Measurements from ENCODE around the gene EDC4. TPM values are rescaled to one million over a fixed set of nuclear protein-coding genes. Genes with fewer than 3 reads are reported as not detected.

EDC4 gene
- total RNA-seq, 1 experiment from 2014 or later = 106 TPM

DNA sequence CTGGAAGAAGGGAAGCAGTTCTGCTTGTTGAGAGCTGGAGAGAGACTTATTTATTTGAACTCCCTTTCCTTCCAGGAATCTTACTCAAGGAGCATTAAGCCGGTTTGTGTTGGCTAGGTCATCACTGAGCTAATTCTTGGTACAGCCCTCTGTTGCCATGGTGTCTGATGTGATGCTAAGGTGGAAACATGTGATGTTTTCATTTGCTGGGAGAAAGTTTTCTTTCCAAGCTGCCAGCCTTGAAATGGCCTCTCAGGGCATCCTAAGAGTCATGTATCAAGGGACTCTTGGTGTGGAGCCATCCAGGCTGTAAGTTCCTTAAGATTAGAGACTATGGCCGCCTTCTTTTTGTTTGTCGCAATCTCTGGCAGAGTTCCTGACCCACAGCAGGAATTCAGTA lies 24.4 kb downstream of the EDC4 start:
- Histone ChIP-seq H2AK5ac (ENCODE audit: insufficient read length, low read length) (no peak overlapping the region), H3K14ac (ENCODE audit: insufficient read depth, low read length) (no peak overlapping the region), H3K23ac (ENCODE audit: insufficient read length, low read depth, low read length) (no peak overlapping the region), H4K91ac (ENCODE audit: insufficient read length, low read depth, low read length) (no peak overlapping the region), H3K18ac (ENCODE audit: insufficient read length, low read depth, low read length) (no peak overlapping the region), H2BK15ac (ENCODE audit: low read depth, low read length) (no peak overlapping the region), H3K56ac (ENCODE audit: insufficient read length, low read depth, low read length) (no peak overlapping the region), H2BK20ac (ENCODE audit: low read depth, low read length, poor library complexity, severe bottlenecking) (no peak overlapping the region), H2AFZ (ENCODE audit: low read length) (no peak overlapping the region), H2BK120ac (ENCODE audit: low read depth, low read length, poor library complexity, severe bottlenecking) (no peak overlapping the region), H3K79me1 (ENCODE audit: insufficient read depth, low read depth, low read length, poor library complexity, severe bottlenecking) (peaks cover 7% of the 10 kb centered on the region), H3K9ac (ENCODE audit: extremely low read depth, insufficient read length, low read length) (no peak overlapping the region), H4K8ac (replicated peaks; ENCODE audit: insufficient read length, low read depth, low read length) (no peak overlapping the region), H4K20me1 (ENCODE audit: control insufficient read depth, insufficient read depth, insufficient read length) (no peaks in the 10 kb centered on the region), H2BK5ac (ENCODE audit: insufficient read length, low read length) (no peak overlapping the region), H3K23me2 (ENCODE audit: insufficient read length, low read depth, low read length, poor library complexity, severe bottlenecking) (peaks cover 6% of the 10 kb centered on the region), H3K79me2 (ENCODE audit: insufficient read depth, low read length) (peaks cover 8% of the 10 kb centered on the region; the same call in 1 of the 2 replicates), H4K5ac (ENCODE audit: insufficient read length, low read depth, low read length) (no peak overlapping the region), H3T11ph (ENCODE audit: low read length) (no peak overlapping the region), H3K27ac (ENCODE audit: insufficient read length, low read depth, low read length) (no peak overlapping the region), H3K27me3 (ENCODE audit: insufficient read depth, low read length) (no peaks in the 10 kb centered on the region), H3K4me1 (ENCODE audit: insufficient read depth, low read length) (no peaks in the 10 kb centered on the region), H3K4me2 (ENCODE audit: insufficient read depth, insufficient read length, low read length) (no peak overlapping the region), H3K9me3 (ENCODE audit: control insufficient read depth, low read depth, low read length) (no peaks in the 10 kb centered on the region), H2BK12ac (ENCODE audit: insufficient read length, low read depth, low read length) (no peak overlapping the region), H3K4ac (ENCODE audit: low read depth, low read length) (no peak overlapping the region)
- Mint-ChIP-seq H3K4me3 (peak overlapping the region in 1 of 2 experiments; percentile 38; a peak in 2 of 5 replicates), H3K4me1 (peaks cover 14 to 16% of the 10 kb centered on the region in 2 experiments), H3K9me3 (no peaks in the 10 kb centered on the region), H3K27me3 (ENCODE audit: low read depth) (no peaks in the 10 kb centered on the region), H3K36me3 (ENCODE audit: insufficient read depth in 1 of 3, low read depth in 3 of 3) (no peaks in the 10 kb centered on the region), H3K27ac (peak overlapping the region in 1 of 3 experiments; percentile 5; a peak in 2 of 7 replicates)
- TF ChIP-seq, protein P1, sequence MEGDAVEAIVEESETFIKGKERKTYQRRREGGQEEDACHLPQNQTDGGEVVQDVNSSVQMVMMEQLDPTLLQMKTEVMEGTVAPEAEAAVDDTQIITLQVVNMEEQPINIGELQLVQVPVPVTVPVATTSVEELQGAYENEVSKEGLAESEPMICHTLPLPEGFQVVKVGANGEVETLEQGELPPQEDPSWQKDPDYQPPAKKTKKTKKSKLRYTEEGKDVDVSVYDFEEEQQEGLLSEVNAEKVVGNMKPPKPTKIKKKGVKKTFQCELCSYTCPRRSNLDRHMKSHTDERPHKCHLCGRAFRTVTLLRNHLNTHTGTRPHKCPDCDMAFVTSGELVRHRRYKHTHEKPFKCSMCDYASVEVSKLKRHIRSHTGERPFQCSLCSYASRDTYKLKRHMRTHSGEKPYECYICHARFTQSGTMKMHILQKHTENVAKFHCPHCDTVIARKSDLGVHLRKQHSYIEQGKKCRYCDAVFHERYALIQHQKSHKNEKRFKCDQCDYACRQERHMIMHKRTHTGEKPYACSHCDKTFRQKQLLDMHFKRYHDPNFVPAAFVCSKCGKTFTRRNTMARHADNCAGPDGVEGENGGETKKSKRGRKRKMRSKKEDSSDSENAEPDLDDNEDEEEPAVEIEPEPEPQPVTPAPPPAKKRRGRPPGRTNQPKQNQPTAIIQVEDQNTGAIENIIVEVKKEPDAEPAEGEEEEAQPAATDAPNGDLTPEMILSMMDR (conservative IDR thresholded peaks at IDR 0.05) = no peak
- no peak for DNase-seq
- WGBS (ENCODE audit: extremely low coverage, insufficient read length, low lambda C conversion rate) = no CpG with 5 or more reads among the region's 3 CpGs

All from H9 (cell line).